Tibial nerve (tissue), 4 donors: ENCODE measurements around the gene TMEM181. TPM values are rescaled to one million over a fixed set of nuclear protein-coding genes. Genes with fewer than 3 reads are reported as not detected.

Source experiments
- DNase-seq, 2 donors: peaks; one replicate each; pipeline ENCODE4 v3.0.0-alpha.2; 2019; ENCODE audit warnings: low spot score in 2 of 2
- H3K27ac ChIP-seq, 4 donors: fragments of 200-600 bp; sonication (generic) in 3 of 4; one replicate each; pipeline ENCODE4 v1.5.1; 2017 to 2019; ENCODE audit warnings: mild to moderate bottlenecking in 1 of 4
- H3K27me3 ChIP-seq, 2 donors: fragments of 200-600 bp; sonication (generic) in 1 of 2; one replicate each; pipeline versions ENCODE4 v1.5.1 to v1.6.0; 2017 to 2019
- H3K36me3 ChIP-seq, 3 donors: fragments of 200-600 bp; sonication (generic); one replicate each; pipeline ENCODE4 v1.5.1; 2018 to 2019
- H3K4me1 ChIP-seq, 4 donors: fragments of 200-600 bp; sonication (generic) in 3 of 4; one replicate each; pipeline ENCODE4 v1.5.1; 2017 to 2019
- H3K4me3 ChIP-seq, 4 donors: fragments of 200-600 bp; sonication (generic) in 3 of 4; one replicate each; pipeline ENCODE4 v1.5.1; 2017 to 2019; ENCODE audit warnings: mild to moderate bottlenecking in 1 of 4, moderate library complexity in 1 of 4
- H3K9me3 ChIP-seq, 4 donors: fragments of 200-600 bp; sonication (generic) in 3 of 4; one replicate each; pipeline ENCODE4 v1.5.1; 2017 to 2019
- CTCF ChIP-seq, 5 experiments: fragments of 200-600 bp in 3 of 5; fragments of 450-650 bp in 2 of 5; sonication (generic) in 3 of 5; IDR thresholded peaks; one replicate each; pipeline ENCODE4 v1.5.1; 2016 to 2019; ENCODE audit warnings: antibody characterized with exemption in 5 of 5, mild to moderate bottlenecking in 3 of 5, moderate library complexity in 2 of 5
- EP300 ChIP-seq, 2 donors: sonication (generic); formaldehyde crosslinking; IDR thresholded peaks; one replicate each; pipeline ENCODE4 v1.6.1; 2017; ENCODE audit warnings: antibody characterized with exemption in 2 of 2, mild to moderate bottlenecking in 1 of 2
- POLR2A ChIP-seq, 2 donors: fragments of 450-650 bp; IDR thresholded peaks; one replicate each; pipeline ENCODE4 v1.6.1; 2017; ENCODE audit warnings: antibody characterized with exemption in 2 of 2, mild to moderate bottlenecking in 2 of 2, moderate library complexity in 2 of 2
- WGBS, 2 donors: methylation state at CpG; one replicate each; pipeline ENCODE4 v1.1.5; 2018; 5-methylcytosine and 5-hydroxymethylcytosine counted together
- total RNA-seq, 4 donors: library from RNA; depleted of rRNA; stranded (reverse); fragments of >200 nt; gene quantifications; one replicate each; pipeline ENCODE4 v1.1.0, GENCODE V29; 2016

TMEM181 gene
- total RNA-seq, 4 donors from 2014 or later: 14.1 to 19.0 (median 17.8) TPM

GRCh38 chr6:158545043-158545966 lies 14.6 kb upstream of the TMEM181 start:
- H3K27me3 ChIP-seq: no peaks in the 10 kb centered on the region
- TF ChIP-seq EP300 (IDR thresholded peaks at IDR 0.05): no peak
- no peak for TF ChIP-seq CTCF (IDR thresholded peaks at IDR 0.05)
- TF ChIP-seq POLR2A (IDR thresholded peaks at IDR 0.05): no peak
- H3K9me3 ChIP-seq: no peaks in the 10 kb centered on the region
- no peak for DNase-seq
- H3K4me1 ChIP-seq: peaks cover 0 to 8% (median 0%) of the 10 kb centered on the region in 4 donors
- H3K36me3 ChIP-seq: no peaks in the 10 kb centered on the region
- 43 to 44% methylated on average over 27 to 29 of the region's 30 CpGs for WGBS, 2 donors
- peak overlapping the region in 2 of 4 donors; percentile 1 to 55 for H3K27ac ChIP-seq
- no peak overlapping the region for H3K4me3 ChIP-seq

GRCh38 chr6:158548418-158549161 lies 11.3 kb upstream of the TMEM181 start:
- no peak overlapping the region for H3K27ac ChIP-seq
- DNase-seq: no peak
- WGBS, 2 donors: 82 to 85% methylated on average over 9 of the region's 9 CpGs

GRCh38 chr6:158552055-158552795 lies 7.7 kb upstream of the TMEM181 start:
- Histone ChIP-seq H3K4me3 (no peak overlapping the region), H3K4me1 (no peaks in the 10 kb centered on the region), H3K36me3 (no peaks in the 10 kb centered on the region), H3K27me3 (peaks cover 0 to 8% of the 10 kb centered on the region in 2 donors), H3K27ac (no peak overlapping the region), H3K9me3 (no peaks in the 10 kb centered on the region)
- WGBS, 2 donors: 71 to 72% methylated on average over 6 of the region's 6 CpGs
- DNase-seq: no peak
- TF ChIP-seq POLR2A (IDR thresholded peaks at IDR 0.05) (no peak), CTCF (IDR thresholded peaks at IDR 0.05) (no peak), EP300 (IDR thresholded peaks at IDR 0.05) (no peak)

More at GRCh38 chr6:158548418-158549161, 11.3 kb upstream of the TMEM181 start:
- Histone ChIP-seq H3K9me3 (no peaks in the 10 kb centered on the region), H3K4me1 (peaks cover 0 to 8% (median 0%) of the 10 kb centered on the region in 4 donors), H3K36me3 (no peaks in the 10 kb centered on the region), H3K4me3 (no peak overlapping the region), H3K27me3 (no peaks in the 10 kb centered on the region)
- TF ChIP-seq EP300 (IDR thresholded peaks at IDR 0.05) (no peak), POLR2A (IDR thresholded peaks at IDR 0.05) (no peak), CTCF (IDR thresholded peaks at IDR 0.05) (no peak)

- H3K4me1 ChIP-seq: no peaks in the 10 kb centered on the region
- DNase-seq: no peak
- H3K36me3 ChIP-seq: no peaks in the 10 kb centered on the region
- no peak for TF ChIP-seq POLR2A (IDR thresholded peaks at IDR 0.05)
- TF ChIP-seq CTCF (IDR thresholded peaks at IDR 0.05): no peak
- TF ChIP-seq EP300 (IDR thresholded peaks at IDR 0.05): no peak
- no peaks in the 10 kb centered on the region for H3K9me3 ChIP-seq
- peaks cover 0 to 8% of the 10 kb centered on the region in 2 donors for H3K27me3 ChIP-seq
- H3K4me3 ChIP-seq: no peak overlapping the region
- no peak overlapping the region for H3K27ac ChIP-seq
- WGBS, 2 donors: 86 to 92% methylated on average over 5 of the region's 5 CpGs
Measured at GRCh38 chr6:158552796-158553138, 7.1 kb upstream of the TMEM181 start.
